ENCODE results near the gene ACKR3. TPM values are rescaled to one million over a fixed set of nuclear protein-coding genes. Genes with fewer than 3 reads are reported as not detected.

ACKR3 gene
- polyA plus RNA-seq, 3 donors, result 56.8 to 74.6 (median 62.1) TPM

- DNase-seq, result no peak
These were observed 56.9 kb downstream of the ACKR3 start for GRCh38 chr2:236626391-236627150.

- DNase-seq, result no peak
These were observed 57.6 kb downstream of the ACKR3 start for GRCh38 chr2:236627193-236627592.

GRCh38 chr2:236627841-236628240 is 58.2 kb downstream of the ACKR3 start:
- no peak for DNase-seq

GRCh38 chr2:236628256-236628901 is 58.8 kb downstream of the ACKR3 start:
- DNase-seq, result no peak

- DNase-seq, result no peak
These were observed 59.5 kb downstream of the ACKR3 start for GRCh38 chr2:236628981-236629605.

- DNase-seq, result no peak
These were observed 60.6 kb downstream of the ACKR3 start for GRCh38 chr2:236629961-236630872.

- DNase-seq, result no peak
These were observed 61.7 kb downstream of the ACKR3 start for GRCh38 chr2:236631281-236631855.

- no peak for DNase-seq
These were observed 62.2 kb downstream of the ACKR3 start for GRCh38 chr2:236631856-236632291.

Measured in renal pelvis (tissue), 4 donors.